ENCODE measurements around the gene PFKL.
A peak's percentile ranks its signal among the peaks of the same experiment; 100 is the strongest.
"Not testable (repeated sequence)": the region's sequence is repeated elsewhere in the genome, so short reads cannot be mapped to it uniquely, and the experiment has no call there.

The PFKL gene

GRCh38 chr21:44329971-44330681 is 30.3 kb downstream of the PFKL start:
- DNase-seq = no peak

GRCh38 chr21:44330698-44331097 is 30.8 kb downstream of the PFKL start:
- DNase-seq = no peak

GRCh38 chr21:44331209-44331608 is 31.4 kb downstream of the PFKL start:
- no peak for DNase-seq

- no peak for DNase-seq
Observed at GRCh38 chr21:44331650-44332307, 31.9 kb downstream of the PFKL start.

DNA sequence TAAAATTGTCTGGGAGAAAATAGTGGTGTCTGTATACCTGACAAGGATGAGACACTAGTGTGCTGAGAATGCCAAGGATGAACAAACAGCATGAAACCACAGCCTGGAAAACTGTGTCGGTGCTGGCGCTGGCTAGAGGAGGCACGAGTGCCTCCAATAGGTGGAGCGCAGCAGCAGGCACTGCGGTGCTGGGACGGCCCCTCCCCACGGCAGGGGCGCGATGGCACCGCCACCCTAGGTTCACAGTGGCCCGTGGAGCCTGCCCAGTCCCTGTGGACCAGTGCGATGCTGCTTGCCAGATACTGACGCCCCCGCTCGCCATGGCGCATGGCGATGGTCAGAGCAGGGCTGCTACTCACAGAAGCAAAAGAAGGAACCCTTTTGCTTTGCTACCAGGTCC is 32.5 kb downstream of the PFKL start:
- DNase-seq = no peak

DNA sequence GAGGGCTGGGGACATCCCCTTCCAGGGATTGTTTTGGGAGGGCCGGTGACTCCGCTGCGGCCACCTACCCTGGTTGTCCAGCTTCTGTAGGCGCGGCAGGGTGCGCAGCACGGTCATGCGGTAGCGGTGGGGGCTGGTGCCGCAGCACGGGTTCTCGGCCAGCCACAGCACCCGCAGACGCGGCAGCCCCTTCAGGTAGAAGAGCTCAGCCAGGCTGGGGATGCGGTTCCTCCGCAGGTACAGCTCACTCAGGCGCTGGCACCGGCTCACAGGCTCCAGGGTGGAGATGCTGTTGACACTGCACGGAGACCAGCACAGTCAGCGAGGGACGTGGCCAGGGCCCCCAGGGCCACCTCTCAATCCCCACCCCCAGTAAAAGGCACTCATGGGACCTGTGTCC is 33.1 kb downstream of the PFKL start:
- no peak for DNase-seq

DNA sequence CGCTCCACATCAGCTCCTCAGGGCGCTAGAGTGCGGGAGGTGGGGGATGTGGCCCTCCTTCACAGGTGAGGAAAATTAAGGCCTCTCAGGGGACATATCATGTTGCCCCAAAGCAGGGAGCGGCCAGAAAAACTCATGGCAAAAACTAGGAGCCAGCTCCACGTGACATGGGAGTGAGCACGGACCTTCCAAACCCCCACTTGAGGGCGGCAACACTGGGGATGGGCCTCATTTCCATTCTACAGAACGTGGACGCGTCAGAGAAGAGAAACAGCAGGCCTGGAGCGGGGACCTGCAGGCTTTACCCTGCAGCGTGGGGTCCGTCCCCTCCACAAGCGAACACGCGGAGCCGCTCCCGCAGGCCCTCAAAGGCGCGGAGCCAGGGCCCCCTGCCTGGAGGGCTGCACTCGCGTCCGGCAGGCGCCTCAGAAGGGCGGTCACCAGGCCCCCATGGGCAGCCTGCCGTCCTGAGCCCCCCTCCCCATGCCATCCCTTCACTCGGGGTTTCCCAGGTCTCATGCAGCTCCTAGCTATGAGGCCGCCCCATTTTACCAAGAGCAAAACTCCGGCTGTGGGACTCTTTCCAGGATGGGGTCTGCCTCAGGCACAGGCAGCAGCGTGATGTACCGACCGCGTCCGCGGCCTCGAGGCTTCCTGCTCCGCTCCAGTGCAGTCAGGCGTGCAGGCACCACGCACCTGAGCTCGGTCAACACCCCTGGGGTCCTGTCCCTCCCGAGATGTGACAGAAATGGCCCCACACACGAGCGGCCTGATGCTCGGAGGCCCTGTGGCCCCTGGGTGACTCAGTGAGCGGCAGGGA is 33.9 kb downstream of the PFKL start:
- DNase-seq = no peak

GRCh38 chr21:44334329-44335030 is 34.6 kb downstream of the PFKL start:
- no peak for DNase-seq

- no peak for DNase-seq
Observed at GRCh38 chr21:44335266-44336059, 35.6 kb downstream of the PFKL start.

DNA sequence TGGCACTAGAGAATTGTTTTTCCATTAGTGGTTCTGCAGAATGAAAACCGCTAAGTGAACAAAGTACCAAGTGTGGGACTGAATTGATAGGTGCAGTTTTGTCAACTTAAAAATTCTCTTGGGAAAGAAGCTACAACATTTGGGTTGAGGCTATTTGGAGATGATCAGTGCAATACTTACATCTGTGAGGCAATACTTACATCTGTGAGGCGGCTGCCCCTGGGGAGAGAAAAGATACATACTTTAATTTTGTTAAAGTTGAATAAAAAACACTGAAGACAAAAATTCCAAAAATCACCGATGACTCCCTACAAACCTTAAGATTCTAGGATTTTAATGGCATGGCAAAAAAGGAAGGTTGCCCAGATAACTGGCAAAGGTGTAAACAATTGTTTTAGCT is 37.6 kb downstream of the PFKL start:
- DNase-seq = no peak

- DNase-seq = no peak
Observed at GRCh38 chr21:44337941-44338895, 38.4 kb downstream of the PFKL start.

DNA sequence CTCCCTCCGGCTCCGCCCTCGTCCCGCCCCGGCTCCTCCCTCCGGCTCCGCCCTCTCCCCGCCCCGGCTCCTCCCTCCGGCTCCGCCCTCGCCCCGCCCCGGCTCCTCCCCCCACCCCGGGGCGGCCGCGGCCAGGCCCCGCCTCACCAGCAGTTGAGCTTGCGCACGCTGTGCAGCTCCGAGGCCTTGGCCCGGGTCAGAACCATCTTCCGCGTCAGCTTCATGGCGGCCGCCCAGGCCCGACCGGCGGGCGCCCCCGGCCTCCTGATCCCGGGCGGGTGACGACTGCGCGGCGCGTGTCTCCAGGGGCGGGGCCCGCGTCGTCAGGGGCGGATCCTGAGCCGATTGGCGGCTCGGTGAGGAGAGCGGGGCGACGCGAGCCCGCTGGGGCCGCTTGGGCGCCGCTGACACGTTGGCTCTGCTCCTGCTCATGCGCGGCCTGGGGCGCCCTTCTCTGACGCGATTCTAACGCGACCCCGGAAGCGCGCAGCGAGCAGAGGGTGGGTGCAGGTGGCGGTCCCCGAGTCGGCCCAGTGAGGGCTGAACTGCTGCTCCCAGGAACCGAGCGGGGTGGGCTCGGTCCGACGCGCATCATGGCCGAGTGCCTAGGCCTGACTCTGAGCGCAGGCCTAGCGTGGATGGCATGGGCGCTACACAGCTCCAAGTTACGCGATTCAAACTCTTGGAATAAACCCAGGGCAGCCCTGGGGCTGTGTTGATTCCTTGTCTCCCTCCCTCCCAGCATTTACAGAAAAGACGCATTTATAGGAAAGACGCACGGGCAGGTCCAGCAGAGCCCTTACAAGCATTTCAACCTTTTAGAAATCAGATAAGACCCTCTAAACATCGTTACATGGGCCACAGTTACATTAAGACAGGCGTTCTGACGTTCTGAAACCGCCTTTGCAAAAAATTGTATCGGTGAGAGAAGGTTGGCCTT is 39.4 kb downstream of the PFKL start, which contains the start of gene CFAP410:
CFAP410 (minus strand) TSS at position 420 of the 940 bp plus-strand sequence; CDS start at position 224, 196 bp downstream.
- DNase-seq = peak; percentile 93

GRCh38 chr21:44341726-44342458 is 42.0 kb downstream of the PFKL start:
- not testable (repeated sequence) for DNase-seq

DNA sequence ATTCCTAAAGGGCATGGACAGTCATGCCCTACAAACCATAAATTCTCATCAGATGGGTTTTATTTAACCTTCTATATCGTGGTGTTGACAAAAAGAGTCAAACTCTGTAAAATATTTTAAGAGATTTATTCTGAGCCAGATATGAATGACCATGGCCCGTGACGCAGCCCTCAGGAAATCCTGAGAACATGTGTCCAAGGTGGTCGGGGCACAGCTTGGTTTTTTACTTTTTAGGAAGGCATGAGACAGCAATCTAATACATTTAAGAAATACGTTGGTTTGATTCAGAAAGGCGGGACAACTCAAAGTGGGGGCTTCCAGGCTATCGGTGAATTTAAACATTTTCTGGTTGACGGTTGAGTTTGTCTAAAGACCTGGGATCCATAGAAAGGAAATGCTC is 43.1 kb downstream of the PFKL start:
- not testable (repeated sequence) for DNase-seq

DNA sequence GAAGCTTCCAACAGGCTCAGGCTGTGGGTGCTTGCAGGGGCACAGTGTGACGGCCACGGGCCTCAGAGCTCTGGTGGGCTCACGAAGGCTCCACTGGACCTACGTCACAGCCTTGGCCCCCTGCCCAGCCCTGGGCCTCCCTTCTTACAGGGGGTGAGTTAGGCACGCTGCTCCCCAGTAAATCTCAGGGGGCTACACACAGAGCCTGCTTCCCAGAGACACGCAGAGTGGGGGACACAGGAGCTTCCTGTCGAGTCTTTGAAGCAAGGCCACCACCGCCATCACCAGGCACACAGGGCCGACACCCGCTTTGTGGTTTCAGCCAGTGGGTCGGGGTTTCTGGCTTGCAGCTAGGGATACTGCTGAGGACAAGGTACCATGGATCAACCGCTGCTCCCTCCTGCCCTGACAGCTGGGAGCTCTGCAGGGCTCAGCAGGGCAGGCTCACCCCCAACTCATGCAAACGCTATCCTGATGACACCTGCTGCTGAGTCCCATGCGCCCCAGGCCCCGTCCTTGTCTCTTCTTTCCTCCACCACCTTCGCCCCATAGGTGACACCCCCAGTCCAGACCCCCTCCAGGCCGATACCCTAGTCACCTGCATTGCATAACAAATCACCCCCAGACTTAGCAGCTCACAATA is 44.8 kb downstream of the PFKL start:
- no peak for DNase-seq

DNA sequence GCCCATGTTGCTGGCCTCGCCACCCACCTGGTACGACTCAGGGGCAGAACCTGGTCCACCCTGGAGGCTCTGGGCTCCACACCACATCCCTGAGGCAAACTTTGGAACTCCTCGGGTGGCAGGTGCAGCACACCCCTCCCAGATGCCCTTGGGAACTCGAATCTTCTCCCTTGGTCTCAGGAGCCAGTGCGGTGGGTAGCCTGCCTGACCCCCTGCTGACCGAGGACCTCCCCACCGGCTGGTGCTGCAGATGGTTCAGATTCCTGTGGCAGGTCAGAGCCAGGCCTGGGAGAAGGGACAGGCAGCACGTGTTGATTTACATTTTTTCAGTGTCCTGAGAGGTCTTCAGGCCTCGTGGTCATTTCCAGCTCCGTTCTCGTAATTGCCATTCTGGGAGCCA is 45.6 kb downstream of the PFKL start:
- DNase-seq = no peak

GRCh38 chr21:44347911-44348451 is 48.1 kb downstream of the PFKL start:
- DNase-seq = no peak

DNA sequence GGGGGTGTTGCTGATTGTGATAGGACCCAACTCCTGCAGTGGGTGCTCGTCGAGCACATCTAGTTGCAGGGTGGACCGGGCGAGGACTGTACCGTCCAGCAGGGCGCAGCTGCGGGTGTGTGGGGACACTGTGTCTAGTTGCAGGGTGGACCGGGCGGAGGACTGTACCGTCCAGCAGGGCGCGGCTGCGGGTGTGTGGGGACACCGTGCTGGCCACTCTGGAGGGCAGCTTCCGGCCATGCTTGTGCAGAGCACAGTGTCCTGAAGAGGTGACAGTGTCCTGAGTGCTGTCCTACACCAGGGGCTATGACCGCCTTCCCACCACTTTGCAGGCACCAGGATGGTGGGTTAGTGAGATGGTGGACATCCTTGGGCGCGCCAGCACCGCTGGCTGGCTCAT is 49.0 kb downstream of the PFKL start:
- no peak for DNase-seq

Measured in activated gamma-delta T cell (primary cell).